Keratinocyte (primary cell): ENCODE data around the gene AFDN.

Source experiments
- CTCF ChIP-seq, 3 experiments: IDR thresholded peaks in 1 of 3; conservative IDR thresholded peaks in 1 of 3; optimal IDR thresholded peaks in 1 of 3; 2 replicates in 2 of 3; 3 replicates in 1 of 3; pipeline versions ENCODE3 to v1.5.1; 2011; ENCODE audit warnings: low read length in 3 of 3, mild to moderate bottlenecking in 3 of 3, moderate library complexity in 2 of 3, control low read depth in 1 of 3, inconsistent platforms in 1 of 3; ENCODE audit not compliant: insufficient read depth in 2 of 3; ENCODE audit errors: extremely low read depth in 1 of 3
- EZH2 ChIP-seq: IDR thresholded peaks from one replicate; pipeline ENCODE4 v1.6.1; 2012; ENCODE audit warnings: inconsistent platforms, mild to moderate bottlenecking, low read length, moderate library complexity

- no peak for TF ChIP-seq EZH2
- TF ChIP-seq CTCF (optimal IDR thresholded peaks at IDR 0.05 in 1 of 3, IDR thresholded peaks at IDR 0.05 in 1 of 3, conservative IDR thresholded peaks at IDR 0.05 in 1 of 3; ENCODE audit: extremely low read depth in 1 of 3, insufficient read depth in 2 of 3, low read length in 3 of 3): no peak
These were observed 119.9 kb downstream of the AFDN start for GRCh38 chr6:167946604-167947003.
